Smooth muscle cell (in vitro differentiated cells): ENCODE measurements around the gene RAE1. TPM values are rescaled to one million over a fixed set of nuclear protein-coding genes. Genes with fewer than 3 reads are reported as not detected.

ENCODE experiments used
- DNase-seq: peaks from one replicate; lab custom pipeline; 2025; ENCODE audit not compliant: unreplicated experiment; lab: John Stamatoyannopoulos, UW
- H2AFZ ChIP-seq: fragments of 200-600 bp; sonication (generic); 2 replicates; pipeline ENCODE4 v1.6.0; 2016; ENCODE audit warnings: antibody characterized with exemption, low read depth, mild to moderate bottlenecking
- H3F3A ChIP-seq: fragments of 200-600 bp; sonication (generic); 2 replicates; pipeline ENCODE4 v1.6.0; 2017; ENCODE audit warnings: antibody characterized with exemption, low read depth
- H3K27ac ChIP-seq: fragments of 200-600 bp; sonication (generic); 2 replicates; pipeline ENCODE4 v1.5.1; 2016; ENCODE audit warnings: low read depth, mild to moderate bottlenecking
- H3K27me3 ChIP-seq: fragments of 200-600 bp; sonication (generic); 2 replicates; pipeline ENCODE4 v1.6.1; 2016; ENCODE audit warnings: low read depth, mild to moderate bottlenecking
- H3K36me3 ChIP-seq: fragments of 200-600 bp; sonication (generic); 2 replicates; pipeline ENCODE4 v1.5.1; 2016; ENCODE audit warnings: low read depth
- H3K4me1 ChIP-seq: fragments of 200-600 bp; sonication (generic); 2 replicates; pipeline ENCODE4 v1.5.1; 2016; ENCODE audit warnings: low read depth
- H3K4me2 ChIP-seq: fragments of 200-600 bp; sonication (generic); 2 replicates; pipeline ENCODE4 v1.6.0; 2016; ENCODE audit warnings: mild to moderate bottlenecking
- H3K4me3 ChIP-seq: fragments of 200-600 bp; sonication (generic); 2 replicates; pipeline ENCODE4 v1.5.1; 2016; ENCODE audit warnings: mild to moderate bottlenecking
- H3K79me2 ChIP-seq: fragments of 200-600 bp; sonication (generic); 2 replicates; pipeline ENCODE4 v1.6.0; 2016; ENCODE audit warnings: low read depth, mild to moderate bottlenecking
- H3K9ac ChIP-seq: fragments of 200-600 bp; sonication (generic); 2 replicates; pipeline ENCODE4 v1.6.0; 2016; ENCODE audit warnings: low read depth
- H3K9me3 ChIP-seq: fragments of 200-600 bp; sonication (generic); replicated peaks from 2 replicates; pipeline ENCODE4 v1.5.1; 2016; ENCODE audit warnings: low read depth
- H4K20me1 ChIP-seq: fragments of 200-600 bp; sonication (generic); 2 replicates; pipeline ENCODE4 v1.6.0; 2016; ENCODE audit warnings: low read depth
- CTCF ChIP-seq: fragments of 200-600 bp; sonication (generic); IDR thresholded peaks from 2 replicates; pipeline ENCODE4 v1.5.1; 2017; ENCODE audit warnings: borderline replicate concordance, mild to moderate bottlenecking, antibody characterized with exemption; ENCODE audit not compliant: insufficient read depth, poor library complexity, severe bottlenecking
- WGBS: methylation state at CpG from one replicate; pipeline ENCODE4 v1.1.7; 2016; ENCODE audit warnings: low lambda C conversion rate; 5-methylcytosine and 5-hydroxymethylcytosine counted together
- polyA plus RNA-seq: library from polyadenylated mRNA; unstranded; fragments of >200 nt; fragmentation: Nextera tagmentation; extraction: Ambion mirVana; gene quantifications from 2 replicates; pipeline ENCODE4 v1.2.1, GENCODE V29; 2016
- total RNA-seq: library from RNA; depleted of rRNA; stranded (reverse); fragments of >200 nt; gene quantifications from 2 replicates; pipeline ENCODE4 v1.2.3, GENCODE V29; 2014

The RAE1 gene
- total and polyA plus RNA-seq, 2 experiments from 2014 or later: 34.9 to 53.5 TPM

- peaks cover under 1% of the 10 kb centered on the region for H4K20me1 ChIP-seq
- H3K27ac ChIP-seq: no peak overlapping the region
- H3K9me3 ChIP-seq: no peaks in the 10 kb centered on the region
- H3K9ac ChIP-seq: no peak overlapping the region
- H3K4me1 ChIP-seq: peaks cover 18% of the 10 kb centered on the region
- H3K4me2 ChIP-seq: no peak overlapping the region
- no peaks in the 10 kb centered on the region for H3K27me3 ChIP-seq
- H3K36me3 ChIP-seq: no peaks in the 10 kb centered on the region
- no peak overlapping the region for H3K4me3 ChIP-seq
- H3K79me2 ChIP-seq: no peaks in the 10 kb centered on the region
- no peak for DNase-seq
- TF ChIP-seq CTCF: no peak
- H3F3A ChIP-seq: no peaks in the 10 kb centered on the region
- WGBS: 96% methylated on average over 8 of the region's 8 CpGs
- no peak overlapping the region for H2AFZ ChIP-seq
Measured at GRCh38 chr20:57387463-57387862, 36.4 kb downstream of the RAE1 start.

- Histone ChIP-seq H2AFZ (no peak overlapping the region), H4K20me1 (peaks cover 5% of the 10 kb centered on the region), H3K27ac (no peak overlapping the region), H3K36me3 (no peaks in the 10 kb centered on the region), H3K4me2 (no peak overlapping the region), H3K4me3 (no peak overlapping the region), H3K9me3 (no peaks in the 10 kb centered on the region), H3K27me3 (no peaks in the 10 kb centered on the region), H3K4me1 (peaks cover 18% of the 10 kb centered on the region), H3K79me2 (no peaks in the 10 kb centered on the region), H3F3A (no peaks in the 10 kb centered on the region), H3K9ac (no peak overlapping the region)
- TF ChIP-seq CTCF: no peak
- DNase-seq: no peak
- WGBS: 60% methylated on average over 7 of the region's 7 CpGs
Measured at GRCh38 chr20:57387945-57388371, 36.9 kb downstream of the RAE1 start.

GRCh38 chr20:57388953-57389694 is 38.1 kb downstream of the RAE1 start:
- peak overlapping the region; percentile 40 for H3K4me3 ChIP-seq
- no peaks in the 10 kb centered on the region for H3K36me3 ChIP-seq
- H3K79me2 ChIP-seq: no peaks in the 10 kb centered on the region
- DNase-seq: peak; percentile 22
- H3F3A ChIP-seq: no peaks in the 10 kb centered on the region
- H4K20me1 ChIP-seq: peaks cover 8% of the 10 kb centered on the region
- H3K27me3 ChIP-seq: no peaks in the 10 kb centered on the region
- H3K4me1 ChIP-seq: peaks cover 18% of the 10 kb centered on the region
- peak overlapping the region; percentile 75 for H2AFZ ChIP-seq
- 8% methylated on average over 47 of the region's 57 CpGs for WGBS
- H3K9ac ChIP-seq: no peak overlapping the region
- H3K27ac ChIP-seq: peak overlapping the region; percentile 11
- H3K4me2 ChIP-seq: peak overlapping the region; percentile 90
- TF ChIP-seq CTCF: peak; percentile 26
- H3K9me3 ChIP-seq: no peaks in the 10 kb centered on the region
